HEK293 (cell line): ENCODE results near the gene IQCE.

Source experiments
- CTCF ChIA-PET: fragments of 350-600 bp; formaldehyde crosslinking; extraction: SDS; loops from one replicate; lab custom pipeline; 2021; ENCODE audit warnings: antibody characterized with exemption; lab: Yijun Ruan, JAX
- POLR2A ChIA-PET: fragments of 300-600 bp; formaldehyde crosslinking; extraction: SDS; loops from one replicate; lab custom pipeline; 2020; ENCODE audit warnings: antibody characterized with exemption, inconsistent platforms; lab: Yijun Ruan, JAX
- H3K27ac ChIP-seq: fragments of 200-500 bp; sonication (Bioruptor generic); 2 replicates; pipeline ENCODE4 v1.5.1; 2014; ENCODE audit warnings: low read depth, low read length, control low read depth, inconsistent platforms; ENCODE audit errors: extremely low read depth
- H3K36me3 ChIP-seq, 2 experiments: fragments of 200-500 bp in 1 of 2; sonication (Bioruptor generic) in 1 of 2; 1 replicate in 1 of 2; 2 replicates in 1 of 2; pipeline ENCODE4 v1.5.1; 2014 to 2017; ENCODE audit warnings: inconsistent platforms in 2 of 2, low read length in 2 of 2; ENCODE audit not compliant: control insufficient read depth in 2 of 2, insufficient read depth in 1 of 2
- H3K4me1 ChIP-seq: fragments of 200-500 bp; sonication (Bioruptor generic); 2 replicates; pipeline ENCODE4 v1.5.1; 2014; ENCODE audit warnings: mild to moderate bottlenecking, low read length, inconsistent platforms; ENCODE audit not compliant: control insufficient read depth, insufficient read depth
- H3K4me3 ChIP-seq: 2 replicates; pipeline ENCODE4 v1.5.1; 2011; ENCODE audit warnings: low read depth, mild to moderate bottlenecking, control low read depth, low read length, moderate library complexity
- H3K9me3 ChIP-seq: fragments of 200-500 bp; sonication (Bioruptor generic); 2 replicates; pipeline ENCODE4 v1.5.1; 2014; ENCODE audit warnings: low read depth, low read length, inconsistent platforms; ENCODE audit not compliant: control insufficient read depth, insufficient read depth
- GLIS1 ChIP-seq: fragments of 450-650 bp; formaldehyde crosslinking; IDR thresholded peaks from 2 replicates; pipeline ENCODE4 v1.5.1; 2016; ENCODE audit warnings: missing biosample characterization, missing genetic modification characterization
- TRIM28 ChIP-seq: IDR thresholded peaks from 2 replicates; pipeline ENCODE4 v1.6.1; 2011; ENCODE audit warnings: low read length, control low read depth, borderline replicate concordance
- WT1 ChIP-seq: fragments of 450-650 bp; formaldehyde crosslinking; IDR thresholded peaks from 2 replicates; pipeline ENCODE4 v1.5.1; 2016; ENCODE audit warnings: missing biosample characterization, missing genetic modification characterization
- ZBTB7A ChIP-seq: fragments of 450-650 bp; formaldehyde crosslinking; IDR thresholded peaks from 2 replicates; pipeline ENCODE4 v1.5.1; 2016; ENCODE audit warnings: low read depth, missing biosample characterization, missing genetic modification characterization
- ZNF133 ChIP-seq: fragments of 450-650 bp; formaldehyde crosslinking; IDR thresholded peaks from 2 replicates; pipeline ENCODE4 v1.5.1; 2016; ENCODE audit warnings: missing biosample characterization, missing genetic modification characterization
- ZNF211 ChIP-seq: fragments of 450-650 bp; formaldehyde crosslinking; IDR thresholded peaks from 2 replicates; pipeline ENCODE4 v1.5.1; 2016; ENCODE audit warnings: low read depth, missing biosample characterization, missing genetic modification characterization
- ZNF221 ChIP-seq: fragments of 450-650 bp; formaldehyde crosslinking; IDR thresholded peaks from 2 replicates; pipeline ENCODE4 v1.5.1; 2017; ENCODE audit warnings: missing biosample characterization, missing genetic modification characterization, borderline replicate concordance
- ZNF292 ChIP-seq: fragments of 450-650 bp; formaldehyde crosslinking; IDR thresholded peaks from 2 replicates; pipeline ENCODE4 v1.5.1; 2016; ENCODE audit warnings: low read depth, missing biosample characterization, missing genetic modification characterization, borderline replicate concordance
- ZNF394 ChIP-seq: fragments of 450-650 bp; formaldehyde crosslinking; IDR thresholded peaks from 2 replicates; pipeline ENCODE4 v1.5.1; 2016; ENCODE audit warnings: missing biosample characterization, missing genetic modification characterization, mild to moderate bottlenecking, moderate library complexity, borderline replicate concordance
- ZNF416 ChIP-seq: fragments of 450-650 bp; formaldehyde crosslinking; IDR thresholded peaks from 2 replicates; pipeline ENCODE4 v1.5.1; 2016; ENCODE audit warnings: missing biosample characterization, missing genetic modification characterization
- ZNF423 ChIP-seq: fragments of 450-650 bp; formaldehyde crosslinking; IDR thresholded peaks from 2 replicates; pipeline ENCODE4 v1.5.1; 2016; ENCODE audit warnings: missing biosample characterization, missing genetic modification characterization
- ZNF449 ChIP-seq: fragments of 450-650 bp; formaldehyde crosslinking; IDR thresholded peaks from 2 replicates; pipeline ENCODE4 v1.5.1; 2017; ENCODE audit warnings: missing biosample characterization, mild to moderate bottlenecking, missing genetic modification characterization, moderate library complexity
- ZNF549 ChIP-seq: fragments of 450-650 bp; IDR thresholded peaks from 2 replicates; pipeline ENCODE4 v1.5.1; 2018; ENCODE audit warnings: missing biosample characterization, missing genetic modification characterization, mild to moderate bottlenecking, inconsistent platforms, moderate library complexity
- ZNF624 ChIP-seq: fragments of 450-650 bp; formaldehyde crosslinking; IDR thresholded peaks from 2 replicates; pipeline ENCODE4 v1.5.1; 2017; ENCODE audit warnings: missing biosample characterization, missing genetic modification characterization
- ZNF692 ChIP-seq: fragments of 450-650 bp; formaldehyde crosslinking; IDR thresholded peaks from 2 replicates; pipeline ENCODE4 v1.5.1; 2016; ENCODE audit warnings: missing biosample characterization, missing genetic modification characterization
- ZNF707 ChIP-seq: fragments of 450-650 bp; formaldehyde crosslinking; IDR thresholded peaks from 2 replicates; pipeline ENCODE4 v1.5.1; 2016; ENCODE audit warnings: missing biosample characterization, missing genetic modification characterization
- ZNF785 ChIP-seq: fragments of 450-650 bp; formaldehyde crosslinking; IDR thresholded peaks from 2 replicates; pipeline ENCODE4 v1.5.1; 2016; ENCODE audit warnings: missing biosample characterization, missing genetic modification characterization
- ZNF791 ChIP-seq: fragments of 450-650 bp; formaldehyde crosslinking; IDR thresholded peaks from 2 replicates; pipeline ENCODE4 v1.5.1; 2016; ENCODE audit warnings: missing biosample characterization, missing genetic modification characterization
- ZSCAN5A ChIP-seq: fragments of 450-650 bp; formaldehyde crosslinking; IDR thresholded peaks from 2 replicates; pipeline ENCODE4 v1.5.1; 2016; ENCODE audit warnings: missing biosample characterization, missing genetic modification characterization
- TF ChIP-seq, protein P1 (sequence below): fragments of 450-650 bp; formaldehyde crosslinking; IDR thresholded peaks from 2 replicates; pipeline ENCODE4; 2016; ENCODE audit warnings: missing biosample characterization, missing genetic modification characterization

IQCE gene

GRCh38 chr7:2583798-2584580 is 25.2 kb downstream of the IQCE start:
- Histone ChIP-seq H3K4me1 (no peaks in the 10 kb centered on the region), H3K36me3 (peaks cover 0 to 31% of the 10 kb centered on the region in 2 experiments; a peak in 2 of 3 replicates)
- no peak for TF ChIP-seq ZNF423 (tag by site-specific recombination)
- TF ChIP-seq ZNF416: no peak
- no peak for TF ChIP-seq ZNF785 (tag by site-specific recombination)
- TF ChIP-seq ZNF707 (tag by site-specific recombination): no peak
- no peak for TF ChIP-seq GLIS1
- TF ChIP-seq ZNF133 (tag by site-specific recombination): no peak
- no peak for TF ChIP-seq WT1 (tag by site-specific recombination)
- TF ChIP-seq, all 188 proteins: peak for 0
- no peak overlapping the region for H3K27ac ChIP-seq
- no peak overlapping the region for H3K4me3 ChIP-seq
- CTCF ChIA-PET: interaction anchor here (0.6 kb wide), 1 partner anchor 87 kb away, joined by 3 read pairs; no protein-coding TSS in a partner anchor
- POLR2A ChIA-PET: interaction anchor here (0.5 kb wide), 1 partner anchor 12 kb away, joined by 3 read pairs; no protein-coding TSS in a partner anchor
- no peaks in the 10 kb centered on the region for H3K9me3 ChIP-seq

GRCh38 chr7:2585446-2585845 is 26.7 kb downstream of the IQCE start:
- ChIA-PET CTCF (interaction anchor here (0.5 to 1.2 kb wide), 2 partner anchors 85 to 130 kb away, joined by 3 read pairs; no protein-coding TSS in a partner anchor), POLR2A (no interaction called here)
- Histone ChIP-seq H3K4me1 (no peaks in the 10 kb centered on the region), H3K36me3 (peaks cover 0 to 39% of the 10 kb centered on the region in 2 experiments; a peak in 2 of 3 replicates), H3K4me3 (no peak overlapping the region), H3K27ac (no peak overlapping the region), H3K9me3 (no peaks in the 10 kb centered on the region)
- TF ChIP-seq ZNF211 (tag by site-specific recombination) (no peak), ZNF692 (no peak), ZNF549 (tag by site-specific recombination) (no peak), ZNF785 (tag by site-specific recombination) (no peak), ZSCAN5A (no peak), ZNF221 (tag by site-specific recombination) (no peak), ZNF624 (tag by site-specific recombination) (no peak), ZBTB7A (tag by site-specific recombination) (no peak), TRIM28 (no peak), ZNF791 (tag by site-specific recombination) (no peak), ZNF449 (tag by site-specific recombination) (no peak), ZNF292 (no peak), ZNF394 (tag by site-specific recombination) (no peak)
- TF ChIP-seq, protein P1, sequence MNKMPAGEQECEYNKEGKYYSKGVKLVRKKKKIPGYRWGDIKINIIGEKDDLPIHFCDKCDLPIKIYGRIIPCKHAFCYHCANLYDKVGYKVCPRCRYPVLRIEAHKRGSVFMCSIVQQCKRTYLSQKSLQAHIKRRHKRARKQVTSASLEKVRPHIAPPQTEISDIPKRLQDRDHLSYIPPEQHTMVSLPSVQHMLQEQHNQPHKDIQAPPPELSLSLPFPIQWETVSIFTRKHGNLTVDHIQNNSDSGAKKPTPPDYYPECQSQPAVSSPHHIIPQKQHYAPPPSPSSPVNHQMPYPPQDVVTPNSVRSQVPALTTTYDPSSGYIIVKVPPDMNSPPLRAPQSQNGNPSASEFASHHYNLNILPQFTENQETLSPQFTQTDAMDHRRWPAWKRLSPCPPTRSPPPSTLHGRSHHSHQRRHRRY: no peak
